AG09319 (cell line): ENCODE data around the gene PIAS1.

Source experiments
- DNase-seq: peaks from one replicate; pipeline ENCODE4 v3.0.0-alpha.2; 2010; ENCODE audit warnings: low read depth; ENCODE audit errors: extremely low read depth
- CTCF ChIP-seq: IDR thresholded peaks from 2 replicates; pipeline ENCODE4 v1.5.1; 2011; ENCODE audit warnings: low read depth, mild to moderate bottlenecking, inconsistent platforms, low read length, moderate library complexity

Gene PIAS1

GRCh38 chr15:68027388-68027787 lies 26.7 kb upstream of the PIAS1 start:
- TF ChIP-seq CTCF = no peak
- no peak for DNase-seq

- no peak for TF ChIP-seq CTCF
- no peak for DNase-seq
These were observed 25.8 kb upstream of the PIAS1 start for GRCh38 chr15:68028137-68028887.

- no peak for DNase-seq
- TF ChIP-seq CTCF = no peak
These were observed 25.3 kb upstream of the PIAS1 start for GRCh38 chr15:68028888-68029207.

- no peak for TF ChIP-seq CTCF
- no peak for DNase-seq
These were observed 24.2 kb upstream of the PIAS1 start for GRCh38 chr15:68029959-68030358.

GRCh38 chr15:68031404-68031803 lies 22.7 kb upstream of the PIAS1 start:
- TF ChIP-seq CTCF = no peak
- no peak for DNase-seq

- no peak for DNase-seq
- TF ChIP-seq CTCF = no peak
These were observed 21.4 kb upstream of the PIAS1 start for GRCh38 chr15:68032672-68033071.

GRCh38 chr15:68034081-68034480 lies 20.0 kb upstream of the PIAS1 start:
- no peak for DNase-seq
- TF ChIP-seq CTCF = no peak
